OCI-LY1 (cell line): ENCODE results near the gene NOP56.

Experiments used
- H2AFZ ChIP-seq: fragments of 200-600 bp; sonication (generic), shearing (Covaris generic); 2 replicates; pipeline ENCODE4 v1.6.0; 2014; ENCODE audit warnings: antibody characterized with exemption, mild to moderate bottlenecking, low read length
- H3F3A ChIP-seq: fragments of 200-600 bp; sonication (generic), shearing (Covaris generic); 2 replicates; pipeline ENCODE4 v1.6.0; 2014; ENCODE audit warnings: mild to moderate bottlenecking, antibody characterized with exemption, low read length, moderate library complexity; ENCODE audit not compliant: insufficient read depth
- H3K27ac ChIP-seq: fragments of 200-600 bp; sonication (generic); 2 replicates; pipeline ENCODE4 v1.5.1; 2014; ENCODE audit warnings: low read length, mixed run types, mild to moderate bottlenecking, low read depth; ENCODE audit not compliant: poor library complexity, severe bottlenecking
- H3K27me3 ChIP-seq: fragments of 200-600 bp; sonication (generic); 2 replicates; pipeline ENCODE4 v1.6.0; 2014; ENCODE audit warnings: antibody characterized with exemption, mild to moderate bottlenecking, low read length, moderate library complexity; ENCODE audit not compliant: insufficient read depth
- H3K36me3 ChIP-seq: fragments of 200-600 bp; sonication (generic); 2 replicates; pipeline ENCODE4 v1.6.1; 2014; ENCODE audit warnings: mild to moderate bottlenecking, antibody characterized with exemption, low read length, moderate library complexity, mixed read lengths; ENCODE audit not compliant: insufficient read depth
- H3K4me1 ChIP-seq: fragments of 200-600 bp; sonication (generic); 2 replicates; pipeline ENCODE4 v1.5.1; 2014; ENCODE audit warnings: mild to moderate bottlenecking, low read length, moderate library complexity; ENCODE audit not compliant: insufficient read depth, severe bottlenecking
- H3K4me2 ChIP-seq: fragments of 200-600 bp; sonication (generic), shearing (Covaris generic); 2 replicates; pipeline ENCODE4 v1.6.1; 2014; ENCODE audit warnings: low read length
- H3K4me3 ChIP-seq: fragments of 200-600 bp; sonication (generic); 2 replicates; pipeline ENCODE4 v1.5.1; 2014; ENCODE audit warnings: low read length, low read depth, mild to moderate bottlenecking, mixed read lengths; ENCODE audit not compliant: poor library complexity, severe bottlenecking
- H3K79me2 ChIP-seq: fragments of 200-600 bp; shearing (Covaris generic); 2 replicates; pipeline ENCODE4 v1.6.1; 2016; ENCODE audit warnings: mixed run types, low read length, mixed read lengths; ENCODE audit not compliant: insufficient read depth
- H3K9ac ChIP-seq: fragments of 200-600 bp; sonication (generic), shearing (Covaris generic); 2 replicates; pipeline ENCODE4 v1.6.1; 2014; ENCODE audit warnings: mild to moderate bottlenecking, low read length, mixed read lengths
- H3K9me2 ChIP-seq: fragments of 200-600 bp; sonication (generic), shearing (Covaris generic); 2 replicates; pipeline ENCODE4 v1.6.1; 2014; ENCODE audit warnings: low read depth, mild to moderate bottlenecking, low read length, mixed read lengths
- H3K9me3 ChIP-seq: fragments of 200-600 bp; shearing (Covaris generic); 2 replicates; pipeline ENCODE4 v1.6.1; 2014; ENCODE audit warnings: low read length, mixed read lengths
- H4K20me1 ChIP-seq: fragments of 200-600 bp; sonication (generic), shearing (Covaris generic); 2 replicates; pipeline ENCODE4 v1.6.0; 2016; ENCODE audit warnings: mild to moderate bottlenecking, low read length; ENCODE audit not compliant: insufficient read depth
- CTCF ChIP-seq: fragments of 200-600 bp; sonication (generic), shearing (Covaris generic); IDR thresholded peaks from 2 replicates; pipeline ENCODE4 v1.5.1; 2017; ENCODE audit warnings: mild to moderate bottlenecking, antibody characterized with exemption, low read length, moderate library complexity, mixed read lengths
- EZH2 ChIP-seq: fragments of 200-600 bp; sonication (generic), shearing (Covaris generic); IDR thresholded peaks from 2 replicates; pipeline ENCODE4 v1.8.0; 2017; ENCODE audit warnings: borderline replicate concordance, mixed run types, mild to moderate bottlenecking, antibody characterized with exemption, low read length, moderate library complexity, mixed read lengths

Gene NOP56

GRCh38 chr20:2637246-2637645, 15.2 kb upstream of the NOP56 start:
- Histone ChIP-seq H3K4me2 (no peak overlapping the region), H3K9me2 (no peaks in the 10 kb centered on the region), H3K27ac (no peak overlapping the region), H3K36me3 (no peaks in the 10 kb centered on the region), H3K27me3 (no peaks in the 10 kb centered on the region), H2AFZ (no peak overlapping the region), H3K4me3 (no peak overlapping the region), H3K4me1 (no peaks in the 10 kb centered on the region), H3K79me2 (no peaks in the 10 kb centered on the region), H3F3A (no peaks in the 10 kb centered on the region), H4K20me1 (no peaks in the 10 kb centered on the region), H3K9me3 (no peaks in the 10 kb centered on the region), H3K9ac (no peak overlapping the region)
- no peak for TF ChIP-seq EZH2
- no peak for TF ChIP-seq CTCF

- H3K4me3 ChIP-seq: no peak overlapping the region
- H3K9ac ChIP-seq: no peak overlapping the region
- TF ChIP-seq CTCF (no peak), EZH2 (no peak)
Observed at GRCh38 chr20:2640260-2640659, 12.2 kb upstream of the NOP56 start.

GRCh38 chr20:2640899-2641298, 11.5 kb upstream of the NOP56 start:
- Histone ChIP-seq H3K9me2 (no peaks in the 10 kb centered on the region), H3K4me1 (no peaks in the 10 kb centered on the region), H3K27ac (no peak overlapping the region), H3K79me2 (no peaks in the 10 kb centered on the region), H4K20me1 (no peaks in the 10 kb centered on the region), H3K4me3 (no peak overlapping the region), H3K4me2 (no peak overlapping the region), H3K9me3 (no peaks in the 10 kb centered on the region), H3K36me3 (no peaks in the 10 kb centered on the region), H3K9ac (no peak overlapping the region), H3F3A (no peaks in the 10 kb centered on the region), H3K27me3 (no peaks in the 10 kb centered on the region), H2AFZ (no peak overlapping the region)
- TF ChIP-seq CTCF: no peak
- no peak for TF ChIP-seq EZH2

More at GRCh38 chr20:2640260-2640659, 12.2 kb upstream of the NOP56 start:
- Histone ChIP-seq H3K9me2 (no peaks in the 10 kb centered on the region), H3K27me3 (no peaks in the 10 kb centered on the region), H3K4me1 (no peaks in the 10 kb centered on the region), H3F3A (no peaks in the 10 kb centered on the region), H3K79me2 (no peaks in the 10 kb centered on the region), H3K36me3 (no peaks in the 10 kb centered on the region), H4K20me1 (no peaks in the 10 kb centered on the region), H2AFZ (no peak overlapping the region), H3K9me3 (no peaks in the 10 kb centered on the region), H3K27ac (no peak overlapping the region), H3K4me2 (no peak overlapping the region)
